Hematopoietic multipotent progenitor cell treated with erythropoietin and hydrocortisone succinate and interleukin-3 and kit ligand, for 8 days (in vitro differentiated cells): ENCODE results near the gene RPS6KA2.

ENCODE experiments used
- DNase-seq: peaks from one replicate; pipeline ENCODE4 v3.0.0-alpha.2; 2015

The RPS6KA2 gene

GRCh38 chr6:166438211-166438861 is 188.7 kb downstream of the RPS6KA2 start:
- no peak for DNase-seq

DNA sequence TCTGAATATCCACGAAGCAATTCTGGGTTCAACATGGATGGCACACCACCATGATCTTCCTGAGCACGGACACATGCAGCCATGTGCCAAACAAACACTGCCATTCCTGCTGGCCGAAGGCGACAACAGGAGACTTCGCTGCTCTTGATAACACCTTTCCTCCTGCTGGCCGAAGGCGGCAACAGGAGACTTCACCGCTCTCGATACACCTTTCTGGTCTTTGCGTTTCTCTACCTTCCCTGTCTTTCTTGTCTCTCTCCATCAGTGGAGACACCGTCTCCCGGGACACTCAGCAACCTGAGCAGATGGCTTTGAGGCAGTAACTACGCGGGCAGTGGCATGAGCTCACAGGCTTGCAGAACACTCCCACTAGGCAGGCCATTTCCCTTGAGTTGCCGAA is 189.4 kb downstream of the RPS6KA2 start:
- DNase-seq, result no peak

DNA sequence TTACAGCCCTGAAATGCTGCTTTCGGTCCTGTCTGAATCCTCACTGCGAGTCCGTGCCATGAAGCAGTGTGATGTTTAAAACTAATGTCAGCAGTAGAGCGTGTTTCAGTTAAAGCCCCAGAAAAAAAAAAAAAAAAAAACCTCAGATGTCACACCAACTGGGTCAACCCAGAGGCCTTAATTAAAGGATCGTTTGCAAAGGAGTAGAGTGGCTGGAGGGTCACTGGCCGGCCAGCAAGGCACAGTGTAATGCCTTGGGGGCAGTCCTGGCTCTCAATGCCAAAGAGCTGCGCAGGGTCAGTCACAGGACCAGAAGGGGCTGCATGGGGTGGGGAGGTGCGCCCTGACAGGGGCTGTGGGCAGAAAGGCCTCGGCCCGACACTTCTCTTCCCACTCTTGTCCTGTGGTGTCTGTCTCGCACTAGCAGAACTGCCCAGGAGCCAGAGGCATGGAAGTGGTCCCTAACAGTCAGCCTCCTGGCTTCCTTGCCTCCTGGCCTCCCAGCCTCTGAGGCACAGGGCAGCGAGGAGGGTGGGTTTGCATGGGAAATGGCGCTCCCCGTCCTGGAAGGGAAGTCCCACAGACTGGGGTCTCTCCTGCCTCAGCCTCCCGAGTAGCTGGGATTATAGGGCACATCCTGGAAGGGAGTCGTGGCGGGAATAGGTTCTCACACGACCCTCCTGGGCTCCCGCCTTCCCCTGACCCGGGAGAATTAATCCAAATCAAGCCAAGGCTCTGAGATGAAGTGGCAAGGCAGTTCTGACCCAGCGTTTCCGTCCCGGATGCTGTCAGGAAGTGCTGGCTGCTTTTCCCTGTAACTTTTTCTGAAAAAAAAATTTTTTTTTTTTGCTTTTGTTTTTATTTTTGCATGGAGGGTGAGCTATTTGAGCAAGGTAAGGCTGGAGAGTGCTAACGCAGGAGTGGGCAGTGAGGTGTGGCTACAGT is 190.6 kb downstream of the RPS6KA2 start:
- DNase-seq, result no peak

- peak; percentile 48 for DNase-seq
Measured at GRCh38 chr6:166435574-166435973, 191.5 kb downstream of the RPS6KA2 start.

DNA sequence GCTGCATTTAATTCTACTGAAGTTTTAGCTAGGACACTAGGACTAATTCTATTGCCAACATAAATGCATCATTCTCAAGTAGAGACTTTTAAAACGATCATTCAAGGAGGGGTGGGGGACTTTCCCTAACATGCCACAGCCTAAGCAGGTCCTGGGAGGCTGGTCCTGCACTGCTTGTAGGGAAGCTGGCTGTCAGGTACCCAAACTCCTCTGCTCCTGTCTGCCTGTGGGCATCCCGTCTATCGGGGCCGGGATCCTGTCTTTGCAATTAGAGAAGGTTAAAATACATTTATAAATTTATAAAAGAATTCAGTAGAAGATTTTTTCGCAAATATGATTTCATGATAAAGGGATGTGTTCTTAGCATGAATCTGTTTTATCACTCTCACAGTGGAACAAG is 192.7 kb downstream of the RPS6KA2 start:
- DNase-seq, result no peak

DNA sequence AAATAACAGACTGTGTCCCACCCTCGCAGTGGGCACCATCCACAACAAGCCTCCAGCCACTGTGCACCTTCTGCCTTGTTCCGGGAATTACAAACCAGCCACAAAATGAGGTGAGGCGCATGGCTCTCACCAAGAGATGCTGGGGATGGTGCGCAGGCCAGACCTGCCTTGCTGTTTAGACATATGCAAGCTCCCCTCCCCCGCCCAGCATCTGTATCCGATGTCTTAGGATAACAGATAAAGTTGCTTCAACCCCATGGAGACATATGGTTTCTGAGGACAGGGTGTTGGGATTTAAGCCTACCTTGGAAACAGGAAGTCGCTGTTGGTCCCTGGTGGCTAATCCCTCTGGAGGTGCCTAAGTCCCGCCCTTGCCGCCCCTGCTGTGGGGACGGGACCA is 194.0 kb downstream of the RPS6KA2 start:
- DNase-seq, result no peak

DNA sequence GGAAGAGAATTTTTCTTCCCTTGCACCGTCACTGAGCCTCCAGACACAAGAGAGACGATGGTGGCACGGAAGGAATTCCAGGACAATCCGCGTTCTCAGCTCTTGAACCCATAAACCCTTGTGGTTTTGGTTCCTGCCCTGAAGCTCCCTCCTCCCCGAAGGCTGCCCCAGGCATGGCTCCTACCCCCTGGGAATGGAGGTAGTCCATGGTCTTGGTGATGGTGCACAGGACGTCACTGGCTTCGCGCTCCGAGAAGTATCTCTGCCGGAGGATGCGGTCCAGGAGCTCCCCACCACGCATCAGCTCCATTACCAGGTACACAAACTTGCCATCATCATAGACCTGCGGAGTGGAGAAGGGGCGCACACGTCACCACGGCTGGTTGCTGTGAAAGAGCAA is 196.8 kb downstream of the RPS6KA2 start:
- no peak for DNase-seq

- no peak for DNase-seq
Measured at GRCh38 chr6:166424431-166424830, 202.6 kb downstream of the RPS6KA2 start.

GRCh38 chr6:166423781-166424180 is 203.3 kb downstream of the RPS6KA2 start:
- no peak for DNase-seq

- no peak for DNase-seq
Measured at GRCh38 chr6:166423051-166423745, 203.9 kb downstream of the RPS6KA2 start.

GRCh38 chr6:166422201-166422940 is 204.7 kb downstream of the RPS6KA2 start:
- no peak for DNase-seq

DNA sequence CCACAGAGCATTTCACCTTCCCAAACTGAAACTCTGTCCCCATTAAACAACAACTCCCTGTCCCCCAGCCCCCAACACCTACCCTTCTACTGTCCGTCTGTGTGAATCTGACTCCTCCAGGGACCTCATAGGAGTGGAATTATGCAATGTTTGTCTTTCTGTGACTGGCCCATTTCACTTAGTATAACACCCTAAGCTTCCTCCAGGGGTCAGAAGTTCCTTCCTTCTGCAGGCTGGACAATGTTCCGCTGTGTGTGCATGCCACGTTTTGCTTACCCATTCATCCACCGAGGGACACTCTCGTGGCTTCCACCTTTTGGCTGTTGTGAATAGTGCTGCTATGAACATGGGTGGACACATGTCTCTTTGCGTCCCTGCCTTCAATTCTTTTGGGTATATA is 206.7 kb downstream of the RPS6KA2 start:
- peak; percentile 14 for DNase-seq

- no peak for DNase-seq
Measured at GRCh38 chr6:166419717-166420116, 207.3 kb downstream of the RPS6KA2 start.

GRCh38 chr6:166419286-166419685 is 207.8 kb downstream of the RPS6KA2 start:
- no peak for DNase-seq

- DNase-seq, result no peak
Measured at GRCh38 chr6:166418691-166419143, 208.3 kb downstream of the RPS6KA2 start.

GRCh38 chr6:166417285-166417691 is 209.8 kb downstream of the RPS6KA2 start:
- no peak for DNase-seq

DNA sequence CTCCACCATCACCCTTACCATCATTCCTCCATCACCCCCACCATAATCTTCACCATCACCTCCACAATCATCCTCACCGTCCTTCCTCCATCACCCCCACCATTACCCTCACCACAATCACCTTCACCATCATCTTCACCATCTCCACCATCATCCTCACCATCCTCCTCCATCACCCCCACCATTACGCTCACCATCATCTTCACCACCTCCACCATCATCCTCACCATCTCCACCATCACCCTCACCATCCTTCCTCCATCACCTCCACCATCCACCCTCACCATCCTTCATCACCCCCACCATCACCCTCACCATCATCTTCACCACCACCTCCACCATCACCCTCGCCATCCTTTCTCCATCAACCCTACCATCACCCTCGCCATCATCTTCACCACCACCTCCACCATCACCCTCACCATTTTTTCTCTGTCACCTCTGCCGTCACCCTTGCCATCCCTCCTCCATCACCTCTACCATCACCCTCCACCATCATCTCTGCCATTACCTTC is 211.2 kb downstream of the RPS6KA2 start:
- DNase-seq, result no peak

GRCh38 chr6:166415306-166415705 is 211.7 kb downstream of the RPS6KA2 start:
- DNase-seq, result no peak

DNA sequence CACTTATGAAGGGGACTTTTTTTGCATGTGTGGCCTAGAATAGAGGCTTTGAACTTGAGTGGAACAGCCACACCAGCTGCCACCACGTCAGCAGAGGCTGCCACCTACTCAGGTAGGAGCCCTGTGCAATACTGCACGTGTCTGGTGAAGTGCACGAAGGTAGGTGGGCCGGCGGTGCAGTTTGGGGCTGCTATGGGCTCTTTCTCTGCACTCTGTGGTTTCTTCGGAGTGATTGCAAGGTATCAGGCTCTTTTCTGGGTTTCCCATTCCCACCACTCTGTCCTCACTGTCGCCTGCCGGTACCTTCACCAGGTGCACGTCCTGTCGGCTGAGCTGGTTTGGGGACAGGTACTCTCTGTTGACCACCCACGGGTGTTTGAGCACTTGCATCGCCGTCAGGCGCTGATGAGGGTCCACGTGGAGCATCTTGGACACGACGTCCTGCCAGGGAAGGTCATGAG is 213.5 kb downstream of the RPS6KA2 start:
- no peak for DNase-seq

DNA sequence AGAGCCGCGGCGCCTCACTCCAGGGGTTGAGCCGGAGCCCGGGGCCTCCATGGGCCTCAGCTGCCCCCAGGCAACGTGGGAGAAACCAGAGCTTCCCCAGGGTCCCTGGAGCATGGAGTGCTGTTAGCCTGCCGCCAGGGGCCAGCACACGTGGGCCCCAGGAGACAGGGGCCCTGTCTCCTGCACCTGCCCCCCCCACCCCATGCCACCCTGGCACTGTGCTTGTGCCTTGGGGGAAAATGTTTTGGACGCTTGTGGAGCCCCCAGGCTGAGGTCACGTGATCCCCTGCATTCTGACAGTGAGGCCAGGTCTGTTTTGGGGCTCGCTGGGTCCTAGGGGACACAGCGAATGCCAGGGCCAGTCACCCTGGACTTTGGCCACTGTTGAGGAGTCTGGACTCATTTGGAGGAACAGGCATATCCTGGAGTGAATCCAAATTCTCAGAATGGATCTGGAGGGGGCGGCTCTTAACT is 214.1 kb downstream of the RPS6KA2 start:
- no peak for DNase-seq

GRCh38 chr6:166412156-166412910 is 214.7 kb downstream of the RPS6KA2 start:
- DNase-seq, result no peak
